Measurements from ENCODE around the gene PHACTR1.

GRCh38 chr6:13278991-13279390, 562.4 kb downstream of the PHACTR1 start:
- TF ChIP-seq CTCF (conservative IDR thresholded peaks at IDR 0.05 in 1 of 2, IDR thresholded peaks at IDR 0.05 in 1 of 2; ENCODE audit: extremely low read depth in 1 of 2, insufficient read depth in 1 of 2, low read depth in 1 of 2, low read length in 2 of 2) (no peak), EZH2 (IDR thresholded peaks at IDR 0.05; ENCODE audit: borderline replicate concordance, low read length) (no peak)
